ENCODE results near the gene SGPL1.
"Not testable (repeated sequence)": the region's sequence is repeated elsewhere in the genome, so short reads cannot be mapped to it uniquely, and the experiment has no call there.

Gene SGPL1

DNA sequence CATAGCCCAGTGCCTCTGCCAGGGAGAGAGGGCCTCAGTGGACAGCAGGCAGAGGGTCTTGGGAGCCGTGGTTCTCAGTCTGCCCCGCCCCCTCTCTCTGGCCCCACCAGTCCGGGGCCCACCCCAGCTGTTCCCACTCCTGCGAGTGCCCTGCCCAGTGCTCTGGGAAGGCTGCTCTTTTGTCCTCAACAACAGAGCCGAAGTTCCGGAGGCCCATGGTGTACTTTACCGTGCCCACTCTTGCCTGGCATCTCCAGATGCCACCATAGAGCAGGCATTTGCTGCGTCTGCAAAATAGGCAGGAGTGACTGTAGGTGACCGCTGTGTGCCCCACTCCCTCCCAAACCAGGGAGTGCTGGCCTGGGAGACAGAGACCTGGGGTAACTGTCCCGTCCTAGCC, 101.9 kb downstream of the SGPL1 start:
- Histone ChIP-seq H3K27me3 (ENCODE audit: control insufficient read depth in 5 of 5, insufficient read depth in 4 of 5, low read length in 5 of 5) (peaks cover 20 to 44% (median 35%) of the 10 kb centered on the region in 5 donors), H3K27ac (ENCODE audit: low read depth, low read length) (no peak overlapping the region), H3K36me3 (ENCODE audit: control insufficient read depth in 5 of 5, insufficient read depth in 5 of 5, low read length in 5 of 5) (no peaks in the 10 kb centered on the region), H3K4me3 (ENCODE audit: low read depth in 1 of 5, low read length in 5 of 5) (no peak overlapping the region), H3K4me1 (ENCODE audit: control insufficient read depth in 5 of 5, insufficient read depth in 5 of 5, low read length in 5 of 5) (peaks cover 0 to 5% (median 2%) of the 10 kb centered on the region in 5 donors), H3K9me3 (ENCODE audit: control insufficient read depth in 5 of 5, low read length in 5 of 5) (no peaks in the 10 kb centered on the region), H3K9ac (ENCODE audit: low read length in 5 of 5) (no peak overlapping the region)

DNA sequence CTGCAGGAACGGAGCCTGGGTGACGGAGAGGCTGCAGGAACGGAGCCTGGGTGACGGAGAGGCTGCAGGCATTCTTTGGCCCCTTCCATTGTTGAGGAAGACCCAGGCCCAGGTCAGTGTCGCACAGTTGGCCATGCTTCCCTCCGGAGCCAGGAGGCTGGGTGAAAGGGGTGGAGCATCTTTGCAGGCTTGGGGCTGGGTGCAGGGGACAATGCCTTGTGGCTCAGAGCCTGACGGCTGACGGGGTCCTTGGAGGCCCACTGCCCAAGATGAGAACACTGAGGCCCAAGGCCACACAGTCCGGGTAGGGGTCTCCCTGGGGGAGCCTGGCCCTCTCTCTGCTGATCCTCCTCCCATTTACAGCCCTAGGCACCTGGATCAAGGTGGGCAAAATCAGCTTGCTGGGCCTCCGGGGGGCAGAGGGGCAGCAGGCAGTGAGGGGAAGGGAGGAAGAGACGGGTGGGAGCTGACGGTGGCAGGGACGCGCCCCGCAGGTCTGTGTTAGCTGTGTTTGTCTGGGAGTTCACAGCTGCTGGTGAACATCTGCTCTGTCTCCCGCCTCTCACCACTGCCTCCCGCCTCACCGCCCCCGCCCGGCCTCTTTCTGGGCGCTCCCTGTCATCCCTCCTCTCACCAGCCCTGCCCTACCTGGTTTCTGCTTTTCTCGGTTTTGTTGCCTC, 103.2 kb downstream of the SGPL1 start:
- H3K4me1 ChIP-seq (ENCODE audit: control insufficient read depth in 5 of 5, insufficient read depth in 5 of 5, low read length in 5 of 5) = peaks cover 0 to 2% (median 0%) of the 10 kb centered on the region in 5 donors
- peaks cover 20 to 42% (median 35%) of the 10 kb centered on the region in 5 donors for H3K27me3 ChIP-seq (ENCODE audit: control insufficient read depth in 5 of 5, insufficient read depth in 4 of 5, low read length in 5 of 5)
- no peak overlapping the region for H3K27ac ChIP-seq (ENCODE audit: low read depth, low read length)
- no peak overlapping the region for H3K4me3 ChIP-seq (ENCODE audit: low read depth in 1 of 5, low read length in 5 of 5)
- no peak overlapping the region for H3K9ac ChIP-seq (ENCODE audit: low read length in 5 of 5)
- no peaks in the 10 kb centered on the region for H3K36me3 ChIP-seq (ENCODE audit: control insufficient read depth in 5 of 5, insufficient read depth in 5 of 5, low read length in 5 of 5)
- H3K9me3 ChIP-seq (ENCODE audit: control insufficient read depth in 5 of 5, low read length in 5 of 5) = no peaks in the 10 kb centered on the region

DNA sequence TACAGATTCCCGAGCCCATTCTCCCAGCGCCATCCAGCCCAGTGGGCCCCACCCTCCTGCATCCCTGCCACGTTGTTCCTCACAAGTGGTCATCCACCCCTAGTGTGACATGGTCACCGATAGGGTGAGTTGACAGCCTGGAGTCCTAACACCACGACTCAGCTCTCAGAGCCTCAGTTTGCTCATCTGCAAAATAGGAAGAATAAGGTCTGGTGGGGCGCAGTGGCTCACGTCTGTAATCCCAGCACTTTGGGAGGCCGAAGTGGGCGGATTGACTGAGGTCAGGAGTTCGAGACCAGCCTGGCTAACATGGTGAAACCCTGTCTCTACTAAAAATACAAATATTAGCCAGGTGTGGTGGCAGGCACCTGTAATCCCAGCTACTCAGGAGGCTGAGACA, 104.2 kb downstream of the SGPL1 start:
- not testable (repeated sequence) for H3K4me1 ChIP-seq (ENCODE audit: control insufficient read depth in 5 of 5, insufficient read depth in 5 of 5, low read length in 5 of 5); H3K4me3 ChIP-seq (ENCODE audit: low read depth in 1 of 5, low read length in 5 of 5); H3K9me3 ChIP-seq (ENCODE audit: control insufficient read depth in 5 of 5, low read length in 5 of 5); H3K9ac ChIP-seq (ENCODE audit: low read length in 5 of 5); H3K36me3 ChIP-seq (ENCODE audit: control insufficient read depth in 5 of 5, insufficient read depth in 5 of 5, low read length in 5 of 5); H3K27ac ChIP-seq (ENCODE audit: low read depth, low read length)
- H3K27me3 ChIP-seq (ENCODE audit: control insufficient read depth in 5 of 5, insufficient read depth in 4 of 5, low read length in 5 of 5) = peaks cover 20 to 41% (median 35%) of the 10 kb centered on the region in 5 donors

DNA sequence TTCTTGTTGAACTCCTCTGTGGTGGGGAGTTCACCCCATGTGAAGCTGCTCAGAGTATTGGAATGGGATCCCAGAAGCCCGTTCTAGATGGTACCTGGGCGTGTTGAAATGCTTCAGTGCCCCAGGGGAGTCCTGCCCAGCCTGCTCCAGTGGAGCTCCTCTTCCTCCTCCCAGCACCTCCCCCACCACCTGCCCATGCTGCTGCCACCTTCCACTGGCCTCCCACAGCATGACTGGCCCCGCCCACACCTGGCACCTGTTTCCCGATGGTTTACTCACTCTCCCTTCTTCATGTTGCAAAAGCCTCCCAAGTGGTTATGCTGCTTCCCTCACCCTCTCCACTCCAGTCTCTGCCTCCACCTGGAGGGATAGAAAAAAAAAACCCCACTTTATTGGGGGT, 104.8 kb downstream of the SGPL1 start:
- no peak overlapping the region for H3K4me3 ChIP-seq (ENCODE audit: low read depth in 1 of 5, low read length in 5 of 5)

DNA sequence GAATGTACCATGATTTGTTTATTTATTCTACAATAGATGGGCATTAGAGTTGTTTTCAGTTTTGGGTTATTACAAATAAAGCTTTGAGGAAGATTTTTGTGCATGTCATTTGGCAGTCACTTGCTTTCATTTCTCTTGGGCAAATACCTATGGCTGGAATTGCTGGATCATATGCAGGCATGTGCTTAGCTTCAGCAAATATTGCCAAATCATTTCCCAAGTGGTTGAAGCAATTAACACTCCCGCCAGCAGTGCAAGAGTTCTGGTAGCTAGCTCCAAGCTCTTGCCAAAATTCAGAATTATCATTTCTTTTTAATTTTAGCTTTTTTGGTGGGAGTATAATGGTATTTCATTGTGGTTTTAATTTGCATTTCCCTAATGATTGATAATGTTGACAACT, 105.5 kb downstream of the SGPL1 start:
- H3K27me3 ChIP-seq (ENCODE audit: control insufficient read depth in 5 of 5, insufficient read depth in 4 of 5, low read length in 5 of 5) = peaks cover 9 to 40% (median 28%) of the 10 kb centered on the region in 5 donors
- H3K9ac ChIP-seq (ENCODE audit: low read length in 5 of 5) = no peak overlapping the region
- H3K9me3 ChIP-seq (ENCODE audit: control insufficient read depth in 5 of 5, low read length in 5 of 5) = no peaks in the 10 kb centered on the region
- H3K36me3 ChIP-seq (ENCODE audit: control insufficient read depth in 5 of 5, insufficient read depth in 5 of 5, low read length in 5 of 5) = no peaks in the 10 kb centered on the region
- peaks cover 0 to 2% (median 0%) of the 10 kb centered on the region in 5 donors for H3K4me1 ChIP-seq (ENCODE audit: control insufficient read depth in 5 of 5, insufficient read depth in 5 of 5, low read length in 5 of 5)
- no peak overlapping the region for H3K27ac ChIP-seq (ENCODE audit: low read depth, low read length)
- H3K4me3 ChIP-seq (ENCODE audit: low read depth in 1 of 5, low read length in 5 of 5) = no peak overlapping the region

More for the DNA sequence above, 104.8 kb downstream of the SGPL1 start:
- H3K36me3 ChIP-seq (ENCODE audit: control insufficient read depth in 5 of 5, insufficient read depth in 5 of 5, low read length in 5 of 5) = no peaks in the 10 kb centered on the region
- H3K9ac ChIP-seq (ENCODE audit: low read length in 5 of 5) = no peak overlapping the region
- H3K9me3 ChIP-seq (ENCODE audit: control insufficient read depth in 5 of 5, low read length in 5 of 5) = no peaks in the 10 kb centered on the region
- no peak overlapping the region for H3K27ac ChIP-seq (ENCODE audit: low read depth, low read length)
- peaks cover 13 to 41% (median 33%) of the 10 kb centered on the region in 5 donors for H3K27me3 ChIP-seq (ENCODE audit: control insufficient read depth in 5 of 5, insufficient read depth in 4 of 5, low read length in 5 of 5)
- peaks cover 0 to 2% (median 0%) of the 10 kb centered on the region in 5 donors for H3K4me1 ChIP-seq (ENCODE audit: control insufficient read depth in 5 of 5, insufficient read depth in 5 of 5, low read length in 5 of 5)

DNA sequence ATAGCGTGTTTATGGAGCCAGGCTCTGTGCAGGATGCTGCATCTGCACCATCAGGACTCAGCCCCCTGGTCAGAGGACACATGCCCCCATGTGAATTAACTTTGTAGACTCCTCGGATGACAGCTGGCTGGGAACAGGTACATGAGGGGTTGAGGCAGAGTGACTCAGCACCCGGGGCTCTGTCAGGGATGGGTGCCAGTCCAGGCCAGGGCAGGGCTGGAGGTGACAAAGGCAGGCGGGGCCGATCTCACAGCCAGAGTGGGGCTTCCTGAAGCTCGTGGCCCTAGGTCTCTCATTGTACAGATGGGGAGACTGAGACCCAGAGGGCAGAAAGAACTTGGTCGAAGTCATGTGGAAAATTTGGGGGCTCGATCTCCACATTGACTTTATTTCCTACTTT, 107.9 kb downstream of the SGPL1 start:
- Histone ChIP-seq H3K36me3 (ENCODE audit: control insufficient read depth in 5 of 5, insufficient read depth in 5 of 5, low read length in 5 of 5) (no peaks in the 10 kb centered on the region), H3K27me3 (ENCODE audit: control insufficient read depth in 5 of 5, insufficient read depth in 4 of 5, low read length in 5 of 5) (peaks cover 14 to 28% (median 17%) of the 10 kb centered on the region in 5 donors), H3K9me3 (ENCODE audit: control insufficient read depth in 5 of 5, low read length in 5 of 5) (no peaks in the 10 kb centered on the region), H3K4me3 (ENCODE audit: low read depth in 1 of 5, low read length in 5 of 5) (no peak overlapping the region), H3K4me1 (ENCODE audit: control insufficient read depth in 5 of 5, insufficient read depth in 5 of 5, low read length in 5 of 5) (peaks cover 0 to 2% (median 0%) of the 10 kb centered on the region in 5 donors), H3K27ac (ENCODE audit: low read depth, low read length) (no peak overlapping the region), H3K9ac (ENCODE audit: low read length in 5 of 5) (no peak overlapping the region)

DNA sequence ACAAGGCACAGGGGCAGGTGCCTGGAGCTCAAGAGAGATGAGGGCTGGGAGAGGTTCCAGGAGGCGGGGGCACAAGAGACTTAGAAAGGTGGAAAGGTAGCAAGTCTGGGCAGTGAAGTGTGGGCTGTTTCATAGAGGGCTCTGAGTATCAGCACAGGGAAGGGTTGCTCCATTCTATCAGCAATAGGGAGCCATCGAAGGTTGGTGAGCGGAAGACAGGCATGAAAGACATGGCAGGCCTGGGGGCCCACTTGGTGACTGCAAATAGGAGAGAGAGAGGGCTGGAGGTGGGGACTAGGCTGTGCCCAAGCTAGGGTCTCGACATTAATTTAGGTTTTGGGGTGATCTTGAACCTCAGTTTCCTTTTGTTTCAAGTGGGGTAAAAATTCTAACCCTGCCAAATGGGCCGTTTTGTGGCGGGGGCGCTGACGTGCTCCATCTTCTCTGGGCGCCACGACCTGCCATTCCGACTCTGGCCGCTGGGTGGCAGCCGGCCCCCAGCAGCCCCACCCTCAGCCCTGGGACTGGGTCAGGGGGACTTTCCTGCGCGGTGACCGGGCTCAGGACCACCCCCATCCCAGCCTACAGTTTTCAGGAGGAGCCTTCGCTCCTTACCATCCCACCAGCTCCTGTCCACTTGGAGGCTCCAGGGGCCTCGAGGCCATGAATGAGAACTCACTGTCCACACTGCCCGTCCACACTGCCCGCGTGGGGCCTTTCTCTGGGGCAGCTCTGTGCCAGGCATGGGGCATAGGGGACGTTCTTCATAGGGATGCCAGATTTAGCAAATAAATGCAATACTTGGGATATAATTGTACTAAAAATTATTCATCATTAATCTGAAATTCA, 109.9 kb downstream of the SGPL1 start:
- no peaks in the 10 kb centered on the region for H3K9me3 ChIP-seq (ENCODE audit: control insufficient read depth in 5 of 5, low read length in 5 of 5)
- H3K27ac ChIP-seq (ENCODE audit: low read depth, low read length) = no peak overlapping the region
- H3K4me1 ChIP-seq (ENCODE audit: control insufficient read depth in 5 of 5, insufficient read depth in 5 of 5, low read length in 5 of 5) = peaks cover 0 to 2% (median 0%) of the 10 kb centered on the region in 5 donors
- peaks cover 10 to 18% (median 12%) of the 10 kb centered on the region in 5 donors for H3K27me3 ChIP-seq (ENCODE audit: control insufficient read depth in 5 of 5, insufficient read depth in 4 of 5, low read length in 5 of 5)
- no peak overlapping the region for H3K9ac ChIP-seq (ENCODE audit: low read length in 5 of 5)
- no peaks in the 10 kb centered on the region for H3K36me3 ChIP-seq (ENCODE audit: control insufficient read depth in 5 of 5, insufficient read depth in 5 of 5, low read length in 5 of 5)
- H3K4me3 ChIP-seq (ENCODE audit: low read depth in 1 of 5, low read length in 5 of 5) = no peak overlapping the region

DNA sequence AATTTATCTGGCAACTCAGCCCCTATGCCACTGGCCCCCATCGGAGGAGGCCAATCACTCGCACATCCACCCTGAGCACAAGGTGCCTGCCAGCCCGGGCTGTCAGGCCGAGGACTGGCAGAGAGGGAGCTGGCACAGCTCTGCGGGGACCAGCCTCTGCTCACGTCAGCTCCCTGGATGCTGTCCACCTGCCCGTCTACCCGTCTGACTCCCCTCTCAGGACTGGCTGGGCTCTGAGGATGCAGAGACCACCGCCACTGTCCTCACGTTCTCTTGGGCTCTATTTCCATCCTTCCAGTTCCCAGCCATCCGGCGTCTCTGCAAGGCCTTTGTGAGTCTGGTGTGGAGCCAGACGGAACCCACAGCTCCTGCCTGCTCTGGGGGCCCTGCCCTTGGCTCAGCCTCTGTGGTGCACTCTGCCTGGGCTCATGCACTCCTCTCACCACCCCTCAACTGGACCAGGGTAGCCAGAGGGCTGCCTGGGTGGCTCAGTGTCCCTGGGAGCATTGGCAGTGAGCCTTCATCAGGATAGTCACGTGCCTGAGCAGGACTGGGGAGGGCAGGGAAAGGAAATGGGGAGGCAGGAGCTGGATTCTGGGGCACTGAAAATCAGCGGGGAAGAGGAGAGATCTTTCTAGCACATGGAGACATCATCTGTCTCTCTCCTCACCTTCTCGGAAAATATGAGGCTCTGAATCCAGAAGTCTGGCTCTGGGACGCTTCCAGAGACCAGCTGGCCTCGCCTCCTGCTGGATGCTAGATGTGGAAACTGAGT, 110.7 kb downstream of the SGPL1 start:
- H3K27ac ChIP-seq (ENCODE audit: low read depth, low read length) = no peak overlapping the region
- no peaks in the 10 kb centered on the region for H3K36me3 ChIP-seq (ENCODE audit: control insufficient read depth in 5 of 5, insufficient read depth in 5 of 5, low read length in 5 of 5)
- no peak overlapping the region for H3K4me3 ChIP-seq (ENCODE audit: low read depth in 1 of 5, low read length in 5 of 5)
- peaks cover 13 to 26% (median 16%) of the 10 kb centered on the region in 5 donors for H3K27me3 ChIP-seq (ENCODE audit: control insufficient read depth in 5 of 5, insufficient read depth in 4 of 5, low read length in 5 of 5)
- peaks cover 0 to under 1% (median 0%) of the 10 kb centered on the region in 5 donors for H3K4me1 ChIP-seq (ENCODE audit: control insufficient read depth in 5 of 5, insufficient read depth in 5 of 5, low read length in 5 of 5)
- H3K9me3 ChIP-seq (ENCODE audit: control insufficient read depth in 5 of 5, low read length in 5 of 5) = no peaks in the 10 kb centered on the region
- no peak overlapping the region for H3K9ac ChIP-seq (ENCODE audit: low read length in 5 of 5)

DNA sequence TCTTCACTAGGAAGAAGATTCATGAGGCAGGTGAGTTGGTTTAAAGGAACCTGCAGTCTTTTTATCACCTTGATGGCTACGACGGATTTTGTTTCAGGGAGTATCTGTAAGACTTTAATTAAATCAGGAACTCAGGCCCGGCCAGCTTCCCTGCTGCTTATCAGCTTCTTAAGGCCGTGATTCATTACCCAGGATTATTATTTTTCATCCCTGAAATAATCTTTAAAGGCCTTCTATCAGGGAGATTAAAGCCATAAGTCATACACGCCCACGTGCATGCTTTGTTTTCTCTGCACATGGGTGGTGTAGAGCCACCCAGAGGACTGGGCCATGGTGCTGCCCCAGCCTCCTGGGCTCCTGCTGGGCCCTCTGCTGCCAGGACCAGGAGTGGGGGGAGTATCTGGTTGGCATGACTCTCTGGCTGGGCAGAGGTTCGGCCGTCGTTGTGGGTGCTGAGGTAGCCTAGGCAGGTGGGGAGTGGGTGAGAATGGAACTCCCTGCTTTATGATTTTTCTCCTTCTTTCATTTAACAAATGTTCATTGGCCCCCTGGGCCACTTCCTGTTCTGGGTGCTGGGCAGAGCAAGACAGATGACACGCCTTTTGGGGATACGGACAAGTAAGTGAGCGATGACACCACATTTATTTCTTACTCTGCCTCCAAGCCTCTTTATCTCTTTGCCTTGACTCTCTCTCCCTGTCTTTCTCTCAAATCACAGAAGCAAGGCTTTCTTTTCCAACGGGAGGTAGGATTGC, 111.6 kb downstream of the SGPL1 start:
- H3K36me3 ChIP-seq (ENCODE audit: control insufficient read depth in 5 of 5, insufficient read depth in 5 of 5, low read length in 5 of 5) = no peaks in the 10 kb centered on the region
- no peaks in the 10 kb centered on the region for H3K9me3 ChIP-seq (ENCODE audit: control insufficient read depth in 5 of 5, low read length in 5 of 5)
- peaks cover 16 to 36% (median 24%) of the 10 kb centered on the region in 5 donors for H3K27me3 ChIP-seq (ENCODE audit: control insufficient read depth in 5 of 5, insufficient read depth in 4 of 5, low read length in 5 of 5)
- no peaks in the 10 kb centered on the region for H3K4me1 ChIP-seq (ENCODE audit: control insufficient read depth in 5 of 5, insufficient read depth in 5 of 5, low read length in 5 of 5)
- H3K9ac ChIP-seq (ENCODE audit: low read length in 5 of 5) = no peak overlapping the region
- no peak overlapping the region for H3K4me3 ChIP-seq (ENCODE audit: low read depth in 1 of 5, low read length in 5 of 5)
- H3K27ac ChIP-seq (ENCODE audit: low read depth, low read length) = no peak overlapping the region
